H1 (cell line): Measurements from ENCODE around the gene STAM. TPM values are rescaled to one million over a fixed set of nuclear protein-coding genes. Genes with fewer than 3 reads are reported as not detected.

Experiments used
- CTCF ChIA-PET: fragments of 300-600 bp; sonication (Branson Sonifier 250); formaldehyde crosslinking; loops from one replicate; lab custom pipeline; 2021; ENCODE audit not compliant: partially characterized antibody; lab: Charles Lee
- POLR2A ChIA-PET: fragments of 300-600 bp; sonication (Branson Sonifier 250); formaldehyde crosslinking; loops from one replicate; lab custom pipeline; 2021; ENCODE audit warnings: inconsistent platforms; ENCODE audit not compliant: partially characterized antibody; lab: Charles Lee
- DNase-seq, 2 experiments: peaks; one replicate each; pipeline versions ENCODE4 v3.0.0 to v3.0.0-alpha.2; 2010 to 2022; ENCODE audit warnings: low spot score in 2 of 2, low read depth in 1 of 2, mixed read lengths in 1 of 2
- FAIRE-seq: peaks from 2 replicates; lab custom pipeline; 2011; peaks lifted over from hg19 to GRCh38; lab: Jason Lieb, UNC
- H2AFZ ChIP-seq: 2 replicates; pipeline ENCODE4 v1.8.1; 2012; ENCODE audit warnings: low read length, inconsistent platforms
- H2AK5ac ChIP-seq: 2 replicates; pipeline ENCODE4 v1.6.1; 2013; ENCODE audit warnings: low read depth, low read length
- H2BK120ac ChIP-seq: replicated peaks from 2 replicates; pipeline ENCODE3; 2013; ENCODE audit warnings: low read depth, low read length, inconsistent platforms
- H2BK12ac ChIP-seq: 2 replicates; pipeline ENCODE4 v1.6.1; 2013; ENCODE audit warnings: low read depth, low read length
- H2BK15ac ChIP-seq: 2 replicates; pipeline ENCODE4 v1.6.1; 2013; ENCODE audit warnings: low read length
- H2BK20ac ChIP-seq: 2 replicates; pipeline ENCODE4 v1.6.1; 2013; ENCODE audit warnings: low read length
- H2BK5ac ChIP-seq: 2 replicates; pipeline ENCODE4 v1.6.1; 2013; ENCODE audit warnings: low read depth, low read length
- H3K14ac ChIP-seq: 2 replicates; pipeline ENCODE4 v1.6.1; 2013; ENCODE audit warnings: inconsistent platforms; ENCODE audit not compliant: insufficient read length
- H3K18ac ChIP-seq: 2 replicates; pipeline ENCODE4 v1.6.1; 2013; ENCODE audit warnings: low read length; ENCODE audit errors: extremely low read depth
- H3K23ac ChIP-seq: 2 replicates; pipeline ENCODE4 v1.6.1; 2013; ENCODE audit warnings: inconsistent platforms; ENCODE audit not compliant: insufficient read length
- H3K23me2 ChIP-seq: 2 replicates; pipeline ENCODE4 v1.6.1; 2013; ENCODE audit warnings: low read depth, low read length
- H3K27ac ChIP-seq: 2 replicates; pipeline ENCODE4 v1.6.1; 2011; ENCODE audit warnings: low read depth, low read length, inconsistent platforms
- H3K27me3 ChIP-seq, 4 experiments: replicated peaks in 1 of 4; 1 replicate in 1 of 4; 2 replicates in 3 of 4; pipeline versions ENCODE4 v1.6.1 to v1.8.1; 2011 to 2013; ENCODE audit warnings: low read length in 3 of 4, mild to moderate bottlenecking in 3 of 4, inconsistent platforms in 2 of 4, mixed read lengths in 2 of 4, moderate library complexity in 1 of 4; ENCODE audit not compliant: control insufficient read depth in 3 of 4, insufficient read depth in 3 of 4; ENCODE audit errors: extremely low read depth in 1 of 4
- H3K36me3 ChIP-seq, 4 experiments: 2 replicates each; pipeline versions ENCODE4 v1.6.1 to v1.8.1; 2011 to 2013; ENCODE audit warnings: mild to moderate bottlenecking in 4 of 4, low read length in 3 of 4, moderate library complexity in 2 of 4, control low read depth in 1 of 4, inconsistent platforms in 1 of 4; ENCODE audit not compliant: insufficient read depth in 4 of 4, control insufficient read depth in 2 of 4
- H3K4ac ChIP-seq: replicated peaks from 2 replicates; pipeline ENCODE3; 2013; ENCODE audit warnings: low read length, low read depth, mixed read lengths, inconsistent platforms; ENCODE audit not compliant: insufficient read length
- H3K4me1 ChIP-seq, 4 experiments: replicated peaks in 1 of 4; 1 replicate in 1 of 4; 2 replicates in 3 of 4; pipeline versions ENCODE4 v1.6.1 to v1.8.1; 2011 to 2013; ENCODE audit warnings: low read length in 3 of 4, inconsistent platforms in 2 of 4, mixed read lengths in 1 of 4; ENCODE audit not compliant: insufficient read depth in 4 of 4, control insufficient read depth in 3 of 4
- H3K4me2 ChIP-seq, 2 experiments: 2 replicates each; pipeline versions ENCODE4 v1.6.1 to v1.8.1; 2011 to 2013; ENCODE audit warnings: low read depth in 2 of 2, low read length in 2 of 2, control low read depth in 1 of 2, inconsistent platforms in 1 of 2, mild to moderate bottlenecking in 1 of 2; ENCODE audit not compliant: insufficient read depth in 1 of 2
- H3K4me3 ChIP-seq, 4 experiments: fragments of 200-600, 300-600 bp in 1 of 4; sonication (generic), shearing (Covaris generic), sonication (Bioruptor Twin) in 1 of 4; 2 replicates each; pipeline versions ENCODE4 v1.5.1 to v1.8.1; 2011 to 2016; ENCODE audit warnings: low read length in 4 of 4, low read depth in 3 of 4, control low read depth in 2 of 4, inconsistent platforms in 2 of 4, mild to moderate bottlenecking in 2 of 4, mixed read lengths in 1 of 4, moderate library complexity in 1 of 4; ENCODE audit not compliant: insufficient read depth in 2 of 4; ENCODE audit errors: extremely low read depth in 1 of 4
- H3K56ac ChIP-seq: replicated peaks from 2 replicates; pipeline ENCODE3; 2013; ENCODE audit warnings: low read depth, mild to moderate bottlenecking, mixed read lengths, low read length, inconsistent platforms; ENCODE audit not compliant: insufficient read length
- H3K79me1 ChIP-seq: 2 replicates; pipeline ENCODE4 v1.6.1; 2013; ENCODE audit warnings: low read depth, low read length, control low read depth
- H3K79me2 ChIP-seq, 2 experiments: 2 replicates each; pipeline versions ENCODE4 v1.6.1 to v1.8.1; 2012 to 2013; ENCODE audit warnings: low read length in 2 of 2, mild to moderate bottlenecking in 2 of 2, inconsistent platforms in 1 of 2; ENCODE audit not compliant: insufficient read depth in 2 of 2, control insufficient read depth in 1 of 2
- H3K9ac ChIP-seq, 4 experiments: replicated peaks in 1 of 4; 1 replicate in 1 of 4; 2 replicates in 3 of 4; pipeline versions ENCODE4 v1.6.1 to v1.8.1; 2011 to 2013; ENCODE audit warnings: low read depth in 3 of 4, low read length in 3 of 4, control low read depth in 2 of 4, mild to moderate bottlenecking in 2 of 4, moderate library complexity in 2 of 4, inconsistent platforms in 1 of 4; ENCODE audit errors: extremely low read depth in 1 of 4
- H3K9me3 ChIP-seq, 2 experiments: 2 replicates each; pipeline versions ENCODE4 v1.6.1 to v1.8.1; 2012 to 2013; ENCODE audit warnings: mild to moderate bottlenecking in 2 of 2, moderate library complexity in 2 of 2, control low read depth in 1 of 2, inconsistent platforms in 1 of 2, low read depth in 1 of 2, low read length in 1 of 2, mixed read lengths in 1 of 2; ENCODE audit not compliant: insufficient read depth in 2 of 2
- H4K20me1 ChIP-seq, 2 experiments: replicated peaks in 1 of 2; 2 replicates each; pipeline versions ENCODE3 to v1.8.1; 2011 to 2013; ENCODE audit warnings: inconsistent platforms in 2 of 2, low read length in 2 of 2, mild to moderate bottlenecking in 1 of 2; ENCODE audit not compliant: insufficient read depth in 2 of 2, control insufficient read depth in 1 of 2
- H4K5ac ChIP-seq: 2 replicates; pipeline ENCODE4 v1.6.1; 2013; ENCODE audit warnings: low read length, low read depth, mixed read lengths, inconsistent platforms; ENCODE audit not compliant: insufficient read length
- H4K8ac ChIP-seq: 2 replicates; pipeline ENCODE4 v1.8.0; 2013; ENCODE audit warnings: mild to moderate bottlenecking, moderate library complexity, low read length, inconsistent platforms; ENCODE audit not compliant: insufficient read depth; ENCODE audit errors: extremely low read depth
- H4K91ac ChIP-seq: replicated peaks from 2 replicates; pipeline ENCODE3; 2013; ENCODE audit warnings: low read length, mixed read lengths, inconsistent platforms; ENCODE audit not compliant: insufficient read length
- CBX8 ChIP-seq: fragments of 300-800, 300-1000 bp; sonication (generic); IDR thresholded peaks from 2 replicates; pipeline ENCODE4 v1.7.1; 2016; ENCODE audit warnings: low read depth, low read length, borderline replicate concordance
- FOSL1 ChIP-seq: IDR thresholded peaks from 2 replicates; pipeline ENCODE4 v1.6.1; 2011; ENCODE audit warnings: mild to moderate bottlenecking, low read depth, low read length, moderate library complexity; ENCODE audit not compliant: insufficient read depth
- MAFK ChIP-seq: IDR thresholded peaks from 2 replicates; pipeline ENCODE4 v1.6.1; 2012; ENCODE audit warnings: low read depth, mild to moderate bottlenecking, improper control_type of control experiment, low read length
- NANOG ChIP-seq: IDR thresholded peaks from 2 replicates; pipeline ENCODE4 v1.6.1; 2011; ENCODE audit warnings: low read length, low read depth, mild to moderate bottlenecking, inconsistent platforms; ENCODE audit not compliant: insufficient read depth, poor library complexity, severe bottlenecking
- RNF2 ChIP-seq: fragments of 200-900, 300-1000 bp; sonication (generic); IDR thresholded peaks from 2 replicates; pipeline ENCODE4 v1.7.1; 2016; ENCODE audit warnings: borderline replicate concordance, low read depth, mild to moderate bottlenecking, antibody characterized with exemption, low read length; ENCODE audit not compliant: poor library complexity, severe bottlenecking; ENCODE audit errors: missing control alignments
- SIN3A ChIP-seq, 2 experiments: IDR thresholded peaks in 1 of 2; conservative IDR thresholded peaks in 1 of 2; 2 replicates each; pipeline ENCODE4 v1.6.1; 2011 to 2012; ENCODE audit warnings: low read length in 2 of 2, improper control_type of control experiment in 1 of 2, low read depth in 1 of 2, mild to moderate bottlenecking in 1 of 2
- SP1 ChIP-seq: IDR thresholded peaks from 2 replicates; pipeline ENCODE4 v1.6.1; 2011; ENCODE audit warnings: low read depth, low read length
- TCF12 ChIP-seq: IDR thresholded peaks from 2 replicates; pipeline ENCODE4 v1.6.1; 2011; ENCODE audit warnings: low read depth, mild to moderate bottlenecking, low read length
- WGBS, 2 experiments: shearing (Covaris generic) in 1 of 2; methylation state at CpG; one replicate each; pipeline versions ENCODE4 v1.1.6 to v1.1.7; 2013 to 2015; ENCODE audit warnings: low lambda C conversion rate in 2 of 2, mixed read lengths in 2 of 2, inconsistent platforms in 1 of 2, low coverage in 1 of 2, missing lambda C conversion rate in 1 of 2; ENCODE audit not compliant: insufficient replicate concordance in 2 of 2, insufficient coverage in 1 of 2, insufficient read length in 1 of 2; ENCODE audit errors: extremely low coverage in 1 of 2, missing lambda C conversion rate in 1 of 2; 5-methylcytosine and 5-hydroxymethylcytosine counted together
- polyA plus RNA-seq, 7 experiments: library from polyadenylated mRNA; depleted of rRNA in 3 of 7; stranded (reverse) in 5 of 7; unstranded in 2 of 7; fragments of >200 nt in 5 of 7; fragments of 200-250 nt in 2 of 7; gene quantifications; 1 replicate in 5 of 7; 2 replicates in 1 of 7; 4 replicates in 1 of 7; pipeline versions ENCODE4 v1.2.1 to v1.2.3, GENCODE V29; 2011 to 2013; ENCODE audit warnings: missing spikeins in 2 of 7, mixed read lengths in 2 of 7
- total RNA-seq: library from RNA; stranded (reverse); fragmentation: NEBNext Ultra II Directional; extraction: Animal tissue kit (Norgen Biotek cat#: 25700); gene quantifications from 2 replicates; pipeline ENCODE4 v1.2.1, GENCODE V29; 2021

The STAM gene
- total and polyA plus RNA-seq, 2 of the 8 experiments (the other 6 are each of a cell fraction or from before 2014, with no cell fraction given): 22.0 to 27.8 TPM

DNA sequence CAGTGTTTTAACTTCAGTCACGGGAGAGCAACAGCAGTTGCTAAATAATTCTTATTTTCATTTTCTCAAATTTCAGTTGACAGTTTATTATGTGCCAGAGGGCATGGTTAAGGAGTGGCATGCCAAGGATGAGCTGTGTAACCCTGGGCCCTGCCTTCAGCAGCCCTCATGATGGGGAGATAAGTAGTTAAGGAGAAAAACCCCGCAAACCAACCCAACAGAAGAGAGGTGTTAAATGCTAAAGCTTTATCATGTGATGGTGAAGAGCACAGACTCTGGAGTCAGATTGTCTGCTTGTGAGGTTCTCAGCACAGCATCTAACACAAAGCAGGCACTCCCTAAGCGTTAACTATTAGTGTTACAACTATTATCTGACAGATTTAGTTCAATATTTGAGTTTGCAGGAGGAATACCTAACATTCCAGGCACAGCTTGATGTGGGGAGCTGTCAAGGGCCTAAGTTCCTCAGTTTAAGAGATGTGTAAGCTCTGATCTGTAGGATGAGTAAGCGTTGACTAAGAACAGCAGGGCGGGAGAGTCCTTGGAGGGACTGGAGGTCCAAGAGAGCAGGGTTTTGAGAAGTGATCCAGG is 29.6 kb downstream of the STAM start:
- no peak overlapping the region for H4K8ac ChIP-seq
- H2BK120ac ChIP-seq: no peak overlapping the region
- no peaks in the 10 kb centered on the region for H3K9me3 ChIP-seq
- ChIA-PET POLR2A (interaction anchor here (1.2 to 4.5 kb wide), 4 partner anchors 11 to 57 kb away, joined by 3 to 29 read pairs (median 11); partner anchors contain the start of genes HACD1 and STAM), CTCF (interaction anchor here (0.8 kb wide), 1 partner anchor 25 kb away, joined by 3 read pairs; no protein-coding TSS in a partner anchor)
- no peak overlapping the region for H4K91ac ChIP-seq
- no peak overlapping the region for H2AFZ ChIP-seq
- peak; percentile 91 for FAIRE-seq
- no peak overlapping the region for H4K5ac ChIP-seq
- H2BK15ac ChIP-seq: no peak overlapping the region
- WGBS, 2 experiments: 40% methylated on average over 5 of the region's 5 CpGs; no CpG with 5 or more reads in 1 of the 2 experiments
- H3K36me3 ChIP-seq: no peaks in the 10 kb centered on the region
- H3K4ac ChIP-seq: no peak overlapping the region
- H3K79me2 ChIP-seq: peaks cover 0 to 83% of the 10 kb centered on the region in 2 experiments; a peak in 3 of 4 replicates
- peak overlapping the region; percentile 9 to 54; a peak in 3 of 4 replicates for H3K4me2 ChIP-seq
- H3K4me1 ChIP-seq: peaks cover 0 to 32% (median 15%) of the 10 kb centered on the region in 4 experiments; a peak in 6 of 7 replicates
- peak overlapping the region; percentile 85 for H2BK12ac ChIP-seq
- H3K9ac ChIP-seq: 0 out of 7 replicates have a peak overlapping the region, but pooled peaks of 1 of the 4 experiments have one; percentile 10
- H3K4me3 ChIP-seq: no peak overlapping the region
- H3K18ac ChIP-seq: peak overlapping the region; percentile 10; the same call in 1 of the 2 replicates
- H3K79me1 ChIP-seq: 0 out of 2 replicates have a peak, but pooled peaks cover 2% of the 10 kb centered on the region
- no peak overlapping the region for H3K27ac ChIP-seq
- no peak overlapping the region for H3K56ac ChIP-seq
- DNase-seq: no peak
- H4K20me1 ChIP-seq: no peaks in the 10 kb centered on the region
- H2BK5ac ChIP-seq: 0 out of 2 replicates have a peak overlapping the region, but pooled peaks have one; percentile 29
- H3K27me3 ChIP-seq: no peaks in the 10 kb centered on the region
- H3K23me2 ChIP-seq: no peaks in the 10 kb centered on the region
- no peak overlapping the region for H2BK20ac ChIP-seq
- no peak overlapping the region for H3K14ac ChIP-seq
- H3K23ac ChIP-seq: no peak overlapping the region
- H2AK5ac ChIP-seq: 0 out of 2 replicates have a peak overlapping the region, but pooled peaks have one; percentile 33
- TF ChIP-seq SIN3A (conservative IDR thresholded peaks at IDR 0.05 in 1 of 2, IDR thresholded peaks at IDR 0.05 in 1 of 2; ENCODE audit: low read depth in 1 of 2, low read length in 2 of 2) (peak; percentile 95 to 97), MAFK (peak; percentile 22; the same call in 1 of the 2 replicates), CBX8 (no peak), TCF12 (0 out of 2 replicates have a peak, but pooled peaks have one; percentile 26), RNF2 (no peak), SP1 (peak; percentile 51; the same call in 1 of the 2 replicates), FOSL1 (no peak), NANOG (peak; percentile 75)
